ENCODE results near the gene ATG13. TPM values are rescaled to one million over a fixed set of nuclear protein-coding genes. Genes with fewer than 3 reads are reported as not detected.
"Not testable (repeated sequence)": the region's sequence is repeated elsewhere in the genome, so short reads cannot be mapped to it uniquely, and the experiment has no call there.

ATG13 gene
- total and polyA plus RNA-seq, 12 donors: 31.0 to 177 (median 88.8) TPM

DNA sequence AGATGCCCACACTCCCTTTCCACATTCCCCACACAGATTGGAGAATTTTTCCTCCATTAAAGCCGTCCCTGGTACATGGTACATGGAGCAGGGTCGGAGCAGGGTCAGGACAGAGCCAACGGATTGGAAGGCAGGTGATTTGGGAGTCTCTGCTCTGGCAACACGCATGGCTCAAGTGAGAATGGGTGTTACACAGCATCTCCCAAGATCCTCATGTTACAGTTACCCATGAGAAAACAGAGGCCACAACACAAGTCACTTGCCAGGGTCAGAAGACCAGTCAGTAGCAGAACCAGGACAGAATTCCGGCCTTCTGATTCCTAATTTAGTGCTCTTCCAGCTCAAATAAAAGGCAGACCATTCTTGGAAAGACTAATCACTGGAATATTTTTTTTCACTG, 94.0 kb downstream of the ATG13 start:
- Histone ChIP-seq H3K27me3 (no peaks in the 10 kb centered on the region), H3K36me3 (replicated peaks in 1 of 2) (peaks cover 0 to 15% of the 10 kb centered on the region in 2 donors), H3K27ac (peak overlapping the region; percentile 81 to 94 (median 92)), H3K4me3 (no peak overlapping the region), H3K9me3 (replicated peaks in 1 of 3) (no peaks in the 10 kb centered on the region), H3K4me1 (replicated peaks in 1 of 2) (peaks cover 4 to 17% of the 10 kb centered on the region in 2 donors)
- no peak for DNase-seq
- intact Hi-C loops (cut with DNase I): no loop called here
- WGBS, 4 donors: 64 to 69% (median 66%) methylated on average over 3 to 5 of the region's 5 CpGs
- TF ChIP-seq POLR2A (IDR thresholded peaks at IDR 0.05): no peak
- TF ChIP-seq, protein P1, sequence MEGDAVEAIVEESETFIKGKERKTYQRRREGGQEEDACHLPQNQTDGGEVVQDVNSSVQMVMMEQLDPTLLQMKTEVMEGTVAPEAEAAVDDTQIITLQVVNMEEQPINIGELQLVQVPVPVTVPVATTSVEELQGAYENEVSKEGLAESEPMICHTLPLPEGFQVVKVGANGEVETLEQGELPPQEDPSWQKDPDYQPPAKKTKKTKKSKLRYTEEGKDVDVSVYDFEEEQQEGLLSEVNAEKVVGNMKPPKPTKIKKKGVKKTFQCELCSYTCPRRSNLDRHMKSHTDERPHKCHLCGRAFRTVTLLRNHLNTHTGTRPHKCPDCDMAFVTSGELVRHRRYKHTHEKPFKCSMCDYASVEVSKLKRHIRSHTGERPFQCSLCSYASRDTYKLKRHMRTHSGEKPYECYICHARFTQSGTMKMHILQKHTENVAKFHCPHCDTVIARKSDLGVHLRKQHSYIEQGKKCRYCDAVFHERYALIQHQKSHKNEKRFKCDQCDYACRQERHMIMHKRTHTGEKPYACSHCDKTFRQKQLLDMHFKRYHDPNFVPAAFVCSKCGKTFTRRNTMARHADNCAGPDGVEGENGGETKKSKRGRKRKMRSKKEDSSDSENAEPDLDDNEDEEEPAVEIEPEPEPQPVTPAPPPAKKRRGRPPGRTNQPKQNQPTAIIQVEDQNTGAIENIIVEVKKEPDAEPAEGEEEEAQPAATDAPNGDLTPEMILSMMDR (IDR thresholded peaks at IDR 0.05): no peak

DNA sequence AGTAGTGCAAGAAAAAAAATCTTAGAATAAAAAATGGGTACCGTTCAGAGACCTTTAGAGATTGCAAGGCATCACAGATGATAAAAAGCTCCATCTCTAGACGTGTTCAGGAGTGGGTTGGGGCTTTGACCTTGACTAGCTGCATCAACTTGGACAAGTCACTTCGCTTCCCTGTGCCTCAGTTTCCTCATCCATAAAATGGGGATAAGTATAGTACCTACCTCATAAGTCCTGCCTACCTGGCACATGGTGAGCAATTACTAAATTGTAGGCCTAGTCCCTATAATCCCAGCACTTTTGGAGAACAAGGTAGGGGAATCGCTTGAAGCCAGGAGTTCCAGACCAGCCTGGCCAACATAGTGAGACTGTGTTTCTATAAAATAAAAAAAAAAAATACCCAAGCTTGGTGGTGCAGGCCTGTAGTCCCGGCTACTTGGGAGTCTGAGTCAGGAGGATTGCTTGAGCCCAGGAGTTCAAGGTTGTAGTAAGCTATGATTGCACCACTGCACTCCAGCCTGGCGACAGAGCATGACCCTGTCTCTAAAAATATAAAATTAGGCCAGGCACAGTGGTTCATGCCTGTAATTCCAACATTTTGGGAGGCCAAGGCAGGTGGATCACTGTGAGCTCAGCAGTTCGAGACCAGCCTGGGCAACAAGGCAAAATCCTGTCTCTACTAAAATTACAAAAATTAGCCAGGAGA, 95.7 kb downstream of the ATG13 start:
- Histone ChIP-seq H3K4me1 (replicated peaks in 1 of 2) (peaks cover 4 to 17% of the 10 kb centered on the region in 2 donors), H3K4me3 (no peak overlapping the region), H3K9me3 (replicated peaks in 1 of 3) (no peaks in the 10 kb centered on the region), H3K27ac (peak overlapping the region in 3 of 5 donors; percentile 58 to 94 (median 93)), H3K36me3 (replicated peaks in 1 of 2) (no peaks in the 10 kb centered on the region), H3K27me3 (no peaks in the 10 kb centered on the region)
- peak in 5 of 7 donors; percentile 40 to 64 (median 44) for DNase-seq
- intact Hi-C loops (cut with DNase I): no loop called here
- TF ChIP-seq POLR2A (IDR thresholded peaks at IDR 0.05): no peak
- TF ChIP-seq, protein P1 (IDR thresholded peaks at IDR 0.05): no peak
- 68 to 77% (median 73%) methylated on average over 7 of the region's 7 CpGs for WGBS, 4 donors

DNA sequence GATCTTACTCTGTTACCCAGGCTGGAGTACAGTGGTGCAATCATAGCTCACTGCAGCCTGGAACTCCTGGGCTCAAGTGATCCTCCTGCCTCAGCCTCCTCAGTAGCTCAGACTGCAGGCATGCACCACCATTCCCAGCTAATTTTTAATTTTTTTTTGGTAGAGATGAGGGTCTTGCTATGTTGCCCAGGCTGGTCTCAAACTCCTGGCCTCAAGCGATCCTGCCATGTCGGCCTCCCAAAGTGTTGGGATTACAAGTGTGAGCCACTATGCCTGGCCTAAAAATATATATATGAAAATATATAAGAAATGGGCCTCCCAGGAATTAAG, 100.4 kb downstream of the ATG13 start:
- H3K4me3 ChIP-seq; H3K36me3 ChIP-seq (replicated peaks in 1 of 2); DNase-seq; intact Hi-C loops (cut with DNase I); H3K27ac ChIP-seq; H3K27me3 ChIP-seq; H3K4me1 ChIP-seq (replicated peaks in 1 of 2); H3K9me3 ChIP-seq (replicated peaks in 1 of 3): not testable (repeated sequence)
- 89 to 97% (median 95%) methylated on average over 2 of the region's 2 CpGs for WGBS, 4 donors

DNA sequence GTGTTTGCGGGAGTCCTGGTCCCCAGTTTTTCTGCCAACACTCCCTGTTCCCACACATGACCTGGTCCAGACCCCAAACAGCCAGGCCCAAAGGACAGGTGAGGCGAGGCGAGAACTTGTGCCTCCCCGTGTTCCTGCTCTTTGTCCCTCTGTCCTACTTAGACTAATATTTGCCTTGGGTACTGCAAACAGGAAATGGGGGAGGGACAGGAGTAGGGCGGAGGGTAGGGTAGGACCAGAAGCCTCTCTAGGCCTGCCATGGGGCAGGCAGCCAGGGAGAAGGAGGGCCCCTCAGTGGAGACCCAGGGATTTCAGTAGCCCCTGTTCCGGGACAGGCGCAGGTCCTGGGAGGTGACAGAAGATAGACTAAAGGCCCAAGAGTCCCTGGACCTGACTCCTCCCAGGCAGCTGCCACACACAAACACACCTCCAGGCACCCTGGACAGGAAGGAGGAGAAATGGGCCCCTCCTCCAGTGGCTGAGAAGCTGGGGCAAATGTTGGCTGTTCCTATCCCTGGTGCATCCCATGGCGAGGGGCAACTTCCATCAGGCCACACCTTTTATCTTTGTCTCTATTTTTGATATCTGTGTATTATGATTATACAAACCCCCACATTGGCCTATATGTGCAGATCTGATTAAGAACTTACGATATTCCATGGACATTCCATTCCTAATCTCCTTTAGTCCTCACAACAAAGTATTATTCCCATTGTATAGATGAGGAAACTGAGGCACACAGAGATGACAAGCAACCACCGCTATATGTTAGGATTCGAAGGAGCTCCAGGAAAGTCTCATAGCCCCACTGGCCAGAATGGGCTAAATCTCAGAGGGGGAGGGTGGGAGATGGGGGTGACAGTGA, 101.0 kb downstream of the ATG13 start:
- no peaks in the 10 kb centered on the region for H3K9me3 ChIP-seq (replicated peaks in 1 of 3)
- peaks cover 2 to 4% of the 10 kb centered on the region in 2 donors for H3K4me1 ChIP-seq (replicated peaks in 1 of 2)
- H3K27me3 ChIP-seq: no peaks in the 10 kb centered on the region
- WGBS, 4 donors: 84 to 89% (median 86%) methylated on average over 9 to 11 of the region's 11 CpGs
- intact Hi-C loops (cut with DNase I): no loop called here
- no peaks in the 10 kb centered on the region for H3K36me3 ChIP-seq (replicated peaks in 1 of 2)
- DNase-seq: no peak
- no peak overlapping the region for H3K27ac ChIP-seq
- TF ChIP-seq POLR2A (IDR thresholded peaks at IDR 0.05): no peak
- TF ChIP-seq, protein P1 (IDR thresholded peaks at IDR 0.05): no peak
- H3K4me3 ChIP-seq: no peak overlapping the region

Measured in adrenal gland (tissue), 12 donors.